ENCODE measurements around the gene ZNF891.

ZNF891 gene

GRCh38 chr12:133130038-133130807 lies at the start of gene ZNF891, which contains the start of gene ZNF10:
TSS of gene ZNF891 (minus strand) at chr12:133130274. CDS start at chr12:133121918, 8,356 bp downstream.
TSS of gene ZNF10 (plus strand) at chr12:133130627. CDS start at chr12:133144493, 13,866 bp downstream.
- peak; percentile 91 for DNase-seq (ENCODE audit: low spot score)
- TF ChIP-seq, protein P1, sequence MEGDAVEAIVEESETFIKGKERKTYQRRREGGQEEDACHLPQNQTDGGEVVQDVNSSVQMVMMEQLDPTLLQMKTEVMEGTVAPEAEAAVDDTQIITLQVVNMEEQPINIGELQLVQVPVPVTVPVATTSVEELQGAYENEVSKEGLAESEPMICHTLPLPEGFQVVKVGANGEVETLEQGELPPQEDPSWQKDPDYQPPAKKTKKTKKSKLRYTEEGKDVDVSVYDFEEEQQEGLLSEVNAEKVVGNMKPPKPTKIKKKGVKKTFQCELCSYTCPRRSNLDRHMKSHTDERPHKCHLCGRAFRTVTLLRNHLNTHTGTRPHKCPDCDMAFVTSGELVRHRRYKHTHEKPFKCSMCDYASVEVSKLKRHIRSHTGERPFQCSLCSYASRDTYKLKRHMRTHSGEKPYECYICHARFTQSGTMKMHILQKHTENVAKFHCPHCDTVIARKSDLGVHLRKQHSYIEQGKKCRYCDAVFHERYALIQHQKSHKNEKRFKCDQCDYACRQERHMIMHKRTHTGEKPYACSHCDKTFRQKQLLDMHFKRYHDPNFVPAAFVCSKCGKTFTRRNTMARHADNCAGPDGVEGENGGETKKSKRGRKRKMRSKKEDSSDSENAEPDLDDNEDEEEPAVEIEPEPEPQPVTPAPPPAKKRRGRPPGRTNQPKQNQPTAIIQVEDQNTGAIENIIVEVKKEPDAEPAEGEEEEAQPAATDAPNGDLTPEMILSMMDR (IDR thresholded peaks at IDR 0.05; ENCODE audit: extremely low read depth, insufficient read depth, missing control alignments): no peak
- in situ Hi-C loops (cut with MboI; ENCODE audit: low pct_unique_long_range_greater_than_20kb, low sequenced_read_pairs, unreplicated experiment): no loop called here

GRCh38 chr12:133174901-133175300 lies 44.8 kb upstream of the ZNF891 start:
- in situ Hi-C loops (cut with MboI; ENCODE audit: low pct_unique_long_range_greater_than_20kb, low sequenced_read_pairs, unreplicated experiment): no loop called here
- TF ChIP-seq, protein P1 (IDR thresholded peaks at IDR 0.05; ENCODE audit: extremely low read depth, insufficient read depth, missing control alignments): no peak
- no peak for DNase-seq (ENCODE audit: low spot score)

DNA sequence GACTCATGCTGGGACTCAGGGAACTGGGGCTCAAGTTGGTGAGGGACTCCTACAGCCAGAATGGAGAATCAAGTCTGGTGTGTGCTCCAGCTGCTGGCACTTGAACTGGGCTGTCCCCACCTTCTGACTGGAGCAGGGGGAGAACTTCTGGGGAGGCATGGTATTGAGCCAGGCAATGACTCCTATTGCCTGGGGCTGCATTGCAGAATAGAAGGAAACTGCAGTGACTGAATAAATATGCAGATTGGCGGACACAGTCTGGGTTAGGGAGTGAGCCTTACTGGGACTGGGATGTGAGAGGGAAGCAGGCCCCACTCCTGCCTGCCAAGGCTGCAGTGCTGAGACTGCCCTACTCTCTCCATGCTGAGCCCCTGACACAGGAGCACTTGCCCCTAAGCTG lies 42.4 kb upstream of the ZNF891 start:
- in situ Hi-C loops (cut with MboI; ENCODE audit: low pct_unique_long_range_greater_than_20kb, low sequenced_read_pairs, unreplicated experiment): no loop called here
- TF ChIP-seq, protein P1 (IDR thresholded peaks at IDR 0.05; ENCODE audit: extremely low read depth, insufficient read depth, missing control alignments): no peak
- DNase-seq (ENCODE audit: low spot score): no peak

DNA sequence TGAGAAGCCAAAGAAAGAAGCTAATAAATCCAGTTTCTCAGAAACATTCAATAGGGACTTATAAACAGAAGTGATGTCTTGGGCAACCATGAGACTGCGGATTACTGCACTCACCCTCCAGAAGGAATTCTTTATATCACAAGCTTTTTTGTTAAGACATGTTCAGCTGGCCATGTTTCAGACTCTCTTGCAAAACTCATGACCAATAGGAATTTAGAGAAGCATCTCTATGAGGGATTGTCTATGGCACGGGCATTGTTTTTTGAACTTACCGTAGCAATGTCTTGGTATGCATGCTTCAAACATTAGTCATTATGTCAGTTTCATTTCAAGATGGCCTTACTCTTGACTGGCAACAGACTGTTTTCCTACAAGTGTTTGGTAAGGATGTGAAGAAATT lies 35.7 kb upstream of the ZNF891 start:
- DNase-seq (ENCODE audit: low spot score): no peak
- TF ChIP-seq, protein P1 (IDR thresholded peaks at IDR 0.05; ENCODE audit: extremely low read depth, insufficient read depth, missing control alignments): no peak
- in situ Hi-C loops (cut with MboI; ENCODE audit: low pct_unique_long_range_greater_than_20kb, low sequenced_read_pairs, unreplicated experiment): no loop called here

- in situ Hi-C loops (cut with MboI; ENCODE audit: low pct_unique_long_range_greater_than_20kb, low sequenced_read_pairs, unreplicated experiment): no loop called here
- TF ChIP-seq, protein P1 (IDR thresholded peaks at IDR 0.05; ENCODE audit: extremely low read depth, insufficient read depth, missing control alignments): no peak
- no peak for DNase-seq (ENCODE audit: low spot score)
These were observed 26.1 kb upstream of the ZNF891 start for GRCh38 chr12:133156125-133156690.

GRCh38 chr12:133145981-133146380 lies 15.9 kb upstream of the ZNF891 start:
- in situ Hi-C loops (cut with MboI; ENCODE audit: low pct_unique_long_range_greater_than_20kb, low sequenced_read_pairs, unreplicated experiment): no loop called here
- TF ChIP-seq, protein P1 (IDR thresholded peaks at IDR 0.05; ENCODE audit: extremely low read depth, insufficient read depth, missing control alignments): no peak
- no peak for DNase-seq (ENCODE audit: low spot score)
